Fibroblast of the conjunctiva (primary cell): ENCODE results near the gene LARGE2.

Experiments
- DNase-seq: peaks from one replicate; pipeline ENCODE4 v3.0.0-alpha.2; 2010; ENCODE audit warnings: low read depth

The LARGE2 gene

DNA sequence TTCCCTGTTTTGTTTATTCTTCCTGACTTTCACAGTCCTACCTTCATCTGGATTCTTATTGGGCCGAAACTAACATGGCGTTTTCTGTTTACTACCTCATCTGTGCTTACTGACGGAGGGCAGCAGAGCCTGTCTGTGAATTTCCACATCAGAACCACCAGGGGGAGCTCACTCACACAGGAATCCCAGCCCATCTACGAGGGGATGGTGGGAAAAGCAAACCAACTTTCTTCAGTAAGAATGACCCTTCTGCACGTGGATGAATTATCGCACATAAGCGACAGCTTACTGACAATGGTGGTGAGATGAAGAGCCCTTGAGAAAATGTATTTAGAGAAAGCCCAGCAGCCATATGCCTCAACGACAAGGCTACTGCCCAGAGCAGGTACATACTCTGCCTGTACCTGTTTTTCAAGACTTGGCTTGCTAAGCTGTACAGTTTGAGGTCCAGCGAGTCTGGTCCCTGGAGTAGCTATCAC is 42.5 kb downstream of the LARGE2 start:
- peak; percentile 76 for DNase-seq

DNA sequence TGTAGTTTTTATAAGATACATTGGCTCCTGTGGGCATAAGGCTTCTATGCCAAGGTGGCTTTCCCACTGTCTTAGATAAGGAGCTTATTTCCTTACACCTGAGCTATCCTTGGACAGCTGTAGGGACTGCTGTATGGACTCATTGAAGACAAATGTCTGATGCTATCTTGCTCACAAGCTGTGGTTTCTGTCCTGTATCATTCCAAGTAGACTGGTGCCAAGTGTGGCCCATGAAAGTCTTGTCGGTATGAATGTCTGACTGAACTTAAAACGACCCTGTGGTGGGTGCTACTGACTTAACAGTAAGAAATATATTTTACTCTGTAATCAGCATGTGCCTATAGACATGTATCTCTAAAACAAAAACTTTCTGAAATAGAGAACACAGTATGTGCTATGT is 45.0 kb downstream of the LARGE2 start:
- no peak for DNase-seq

DNA sequence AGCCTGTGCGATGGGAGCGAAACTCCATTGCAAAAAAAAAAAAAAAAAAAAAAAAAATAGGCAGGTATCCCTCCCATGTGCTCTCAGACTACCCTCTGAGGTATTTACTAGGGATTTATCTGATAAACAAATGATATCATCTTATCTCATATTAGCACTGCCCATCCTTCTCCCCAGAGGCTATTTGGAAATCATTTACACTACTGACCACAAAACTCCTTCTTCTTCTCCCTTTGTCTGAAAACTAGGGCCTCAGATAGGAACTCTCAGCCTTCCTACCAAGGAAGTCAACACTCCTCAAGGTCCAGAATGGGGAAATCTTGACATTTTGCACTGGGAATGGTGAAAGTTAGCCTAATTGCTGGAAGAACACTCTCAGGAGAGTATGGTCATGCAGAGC is 46.4 kb downstream of the LARGE2 start:
- DNase-seq, result no peak

DNA sequence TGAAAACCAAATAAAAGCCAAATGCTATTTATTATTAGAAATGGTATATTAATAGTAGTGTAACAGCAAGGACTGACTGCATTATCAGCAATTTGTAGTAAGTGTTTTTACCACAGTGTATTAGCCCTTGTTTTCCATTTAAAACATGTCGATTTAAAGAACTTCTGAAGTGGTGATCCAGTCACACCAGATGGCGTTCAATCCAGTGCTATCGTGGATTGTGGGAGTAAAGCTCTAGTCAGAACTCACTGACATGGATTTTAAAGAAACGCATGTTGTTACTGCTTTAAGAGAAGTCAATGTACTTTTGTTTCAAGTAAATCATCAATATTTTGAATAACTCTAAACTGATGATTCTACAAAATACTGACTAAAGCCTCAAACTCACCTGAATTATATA is 51.1 kb downstream of the LARGE2 start:
- no peak for DNase-seq

DNA sequence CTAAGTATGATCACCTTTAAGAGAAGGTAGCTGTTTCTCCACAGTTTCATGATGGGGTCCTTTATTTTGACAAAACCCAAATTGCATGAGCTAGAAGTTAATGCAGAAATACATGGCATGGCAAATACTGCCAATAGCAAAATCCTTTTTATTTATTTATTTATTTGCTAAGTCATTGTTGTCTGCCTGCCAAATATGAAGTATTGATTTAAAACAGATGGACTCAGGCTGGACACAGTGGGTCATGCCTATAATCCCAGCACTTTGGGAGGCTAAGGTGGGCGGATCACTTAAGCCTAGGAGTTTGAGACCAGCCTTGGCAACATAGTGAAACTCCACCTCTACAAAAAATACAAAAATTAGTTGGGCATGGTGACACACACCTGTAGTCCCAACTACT is 52.4 kb downstream of the LARGE2 start:
- peak; percentile 60 for DNase-seq
